ENCODE measurements around the gene ZSCAN31.
"Not testable (repeated sequence)": the region's sequence is repeated elsewhere in the genome, so short reads cannot be mapped to it uniquely, and the experiment has no call there.

Gene ZSCAN31

DNA sequence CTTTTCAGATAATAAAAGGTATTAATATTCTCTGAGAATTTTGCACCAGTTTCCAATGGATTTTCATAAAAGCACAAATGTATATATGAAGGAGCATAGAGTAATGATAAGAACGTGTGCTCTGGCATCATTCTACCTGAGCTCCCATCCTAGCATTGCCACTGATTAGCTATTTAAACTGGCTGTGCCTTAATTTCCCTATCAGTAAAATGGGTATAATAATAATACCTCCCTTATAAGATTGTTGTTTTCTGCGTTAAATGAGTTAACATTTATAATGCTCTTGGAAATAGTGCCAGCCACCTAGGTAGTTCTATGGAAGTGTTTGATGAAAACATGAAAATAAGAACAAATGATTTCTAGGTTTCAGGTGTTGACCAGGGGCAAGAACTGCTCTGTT lies 25.0 kb upstream of the ZSCAN31 start:
- Histone ChIP-seq H3K27ac (ENCODE audit: low read depth, low read length) (no peak overlapping the region), H3K4me2 (ENCODE audit: low read length) (no peak overlapping the region), H4K20me1 (ENCODE audit: control insufficient read depth, insufficient read depth, low read depth, low read length) (no peaks in the 10 kb centered on the region), H3K4me1 (ENCODE audit: control insufficient read depth, low read length) (peaks cover 5% of the 10 kb centered on the region), H3K9me3 (ENCODE audit: control insufficient read depth, insufficient read depth, low read length) (no peaks in the 10 kb centered on the region), H3K9me2 (replicated peaks; ENCODE audit: control insufficient read depth, low read length) (no peaks in the 10 kb centered on the region), H3K27me3 (ENCODE audit: control insufficient read depth, low read length) (no peaks in the 10 kb centered on the region), H3K4me3 (ENCODE audit: low read length) (no peak overlapping the region), H3K79me2 (ENCODE audit: control insufficient read depth, low read length) (peaks cover 3% of the 10 kb centered on the region; the same call in 1 of the 2 replicates), H3K36me3 (ENCODE audit: control insufficient read depth, low read length) (peaks cover 21% of the 10 kb centered on the region), H3F3A (ENCODE audit: control insufficient read depth, insufficient read depth) (no peaks in the 10 kb centered on the region)
- TF ChIP-seq EZH2phosphoT487 (IDR thresholded peaks at IDR 0.05; ENCODE audit: borderline replicate concordance, low read length), result no peak
- TF ChIP-seq, protein P1, sequence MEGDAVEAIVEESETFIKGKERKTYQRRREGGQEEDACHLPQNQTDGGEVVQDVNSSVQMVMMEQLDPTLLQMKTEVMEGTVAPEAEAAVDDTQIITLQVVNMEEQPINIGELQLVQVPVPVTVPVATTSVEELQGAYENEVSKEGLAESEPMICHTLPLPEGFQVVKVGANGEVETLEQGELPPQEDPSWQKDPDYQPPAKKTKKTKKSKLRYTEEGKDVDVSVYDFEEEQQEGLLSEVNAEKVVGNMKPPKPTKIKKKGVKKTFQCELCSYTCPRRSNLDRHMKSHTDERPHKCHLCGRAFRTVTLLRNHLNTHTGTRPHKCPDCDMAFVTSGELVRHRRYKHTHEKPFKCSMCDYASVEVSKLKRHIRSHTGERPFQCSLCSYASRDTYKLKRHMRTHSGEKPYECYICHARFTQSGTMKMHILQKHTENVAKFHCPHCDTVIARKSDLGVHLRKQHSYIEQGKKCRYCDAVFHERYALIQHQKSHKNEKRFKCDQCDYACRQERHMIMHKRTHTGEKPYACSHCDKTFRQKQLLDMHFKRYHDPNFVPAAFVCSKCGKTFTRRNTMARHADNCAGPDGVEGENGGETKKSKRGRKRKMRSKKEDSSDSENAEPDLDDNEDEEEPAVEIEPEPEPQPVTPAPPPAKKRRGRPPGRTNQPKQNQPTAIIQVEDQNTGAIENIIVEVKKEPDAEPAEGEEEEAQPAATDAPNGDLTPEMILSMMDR (IDR thresholded peaks at IDR 0.05; ENCODE audit: low read depth, low read length, poor library complexity, severe bottlenecking), result no peak

DNA sequence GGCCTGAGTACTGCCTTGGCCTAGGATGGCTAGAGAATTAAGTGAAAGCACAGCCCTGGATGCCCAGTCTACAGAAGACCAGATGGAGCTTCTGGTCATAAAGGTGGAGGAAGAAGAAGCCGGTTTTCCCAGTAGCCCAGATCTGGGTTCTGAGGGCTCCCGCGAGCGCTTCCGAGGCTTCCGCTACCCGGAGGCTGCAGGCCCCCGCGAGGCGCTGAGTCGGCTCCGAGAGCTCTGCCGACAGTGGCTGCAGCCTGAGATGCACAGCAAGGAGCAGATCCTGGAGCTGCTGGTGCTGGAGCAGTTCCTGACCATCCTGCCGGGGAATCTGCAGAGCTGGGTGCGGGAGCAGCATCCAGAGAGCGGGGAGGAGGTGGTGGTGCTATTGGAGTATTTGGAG lies 23.6 kb upstream of the ZSCAN31 start:
- H4K20me1 ChIP-seq (ENCODE audit: control insufficient read depth, insufficient read depth, low read depth, low read length); H3F3A ChIP-seq (ENCODE audit: control insufficient read depth, insufficient read depth); H3K27me3 ChIP-seq (ENCODE audit: control insufficient read depth, low read length); H3K9me2 ChIP-seq (replicated peaks; ENCODE audit: control insufficient read depth, low read length); H3K4me2 ChIP-seq (ENCODE audit: low read length); H3K4me3 ChIP-seq (ENCODE audit: low read length); H3K9me3 ChIP-seq (ENCODE audit: control insufficient read depth, insufficient read depth, low read length); H3K27ac ChIP-seq (ENCODE audit: low read depth, low read length); H3K79me2 ChIP-seq (ENCODE audit: control insufficient read depth, low read length): not testable (repeated sequence)
- H3K4me1 ChIP-seq (ENCODE audit: control insufficient read depth, low read length), result peaks cover 15% of the 10 kb centered on the region
- H3K36me3 ChIP-seq (ENCODE audit: control insufficient read depth, low read length), result peaks cover 10% of the 10 kb centered on the region

DNA sequence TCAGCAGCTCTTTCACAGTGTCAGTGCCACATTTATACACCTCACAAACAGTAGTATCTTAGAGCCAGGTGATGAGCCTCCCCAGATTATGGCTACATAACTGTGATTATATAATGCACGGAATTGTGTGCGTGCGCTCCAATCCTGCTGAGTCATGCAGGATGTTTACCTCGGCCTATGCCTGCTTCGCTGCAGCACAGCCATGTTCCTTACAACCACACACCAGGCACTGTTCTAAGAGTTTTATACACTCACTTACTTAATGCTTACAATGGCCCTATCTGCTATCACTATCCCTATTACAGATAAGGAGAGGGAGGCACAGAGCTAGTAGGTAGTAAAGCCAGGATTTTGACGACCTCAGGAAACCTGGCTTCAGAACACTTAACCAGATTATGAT lies 21.1 kb upstream of the ZSCAN31 start:
- peaks cover 8% of the 10 kb centered on the region; the same call in 1 of the 2 replicates for H3K9me3 ChIP-seq (ENCODE audit: control insufficient read depth, insufficient read depth, low read length)
- no peaks in the 10 kb centered on the region for H4K20me1 ChIP-seq (ENCODE audit: control insufficient read depth, insufficient read depth, low read depth, low read length)
- H3K27ac ChIP-seq (ENCODE audit: low read depth, low read length), result no peak overlapping the region
- H3K79me2 ChIP-seq (ENCODE audit: control insufficient read depth, low read length), result peaks cover 22% of the 10 kb centered on the region
- H3K36me3 ChIP-seq (ENCODE audit: control insufficient read depth, low read length), result peaks cover 8% of the 10 kb centered on the region
- H3F3A ChIP-seq (ENCODE audit: control insufficient read depth, insufficient read depth), result no peaks in the 10 kb centered on the region
- H3K27me3 ChIP-seq (ENCODE audit: control insufficient read depth, low read length), result no peaks in the 10 kb centered on the region
- no peak overlapping the region for H3K4me3 ChIP-seq (ENCODE audit: low read length)
- no peak for TF ChIP-seq EZH2phosphoT487 (IDR thresholded peaks at IDR 0.05; ENCODE audit: borderline replicate concordance, low read length)
- TF ChIP-seq, protein P1 (IDR thresholded peaks at IDR 0.05; ENCODE audit: low read depth, low read length, poor library complexity, severe bottlenecking), result no peak
- no peak overlapping the region for H3K4me2 ChIP-seq (ENCODE audit: low read length)
- H3K9me2 ChIP-seq (replicated peaks; ENCODE audit: control insufficient read depth, low read length), result no peaks in the 10 kb centered on the region
- peaks cover 15% of the 10 kb centered on the region for H3K4me1 ChIP-seq (ENCODE audit: control insufficient read depth, low read length)

DNA sequence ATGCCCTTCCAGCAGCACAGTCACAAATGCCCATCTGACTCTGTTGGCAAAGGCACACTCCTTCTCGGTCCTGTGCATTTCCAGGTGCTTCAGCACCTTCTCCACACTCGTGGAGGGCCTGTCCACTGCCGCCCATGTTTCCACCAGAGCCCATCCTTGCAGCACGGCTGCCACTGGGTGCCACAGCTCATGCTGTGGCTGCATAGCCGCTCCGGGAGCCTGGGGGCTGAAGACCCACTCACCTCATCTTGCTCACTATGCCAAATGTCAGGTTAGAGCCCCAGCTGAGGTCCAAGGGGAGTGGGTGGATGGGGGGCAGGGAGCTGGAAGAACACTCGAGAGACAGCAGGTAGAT lies 20.7 kb upstream of the ZSCAN31 start:
- Histone ChIP-seq H4K20me1 (ENCODE audit: control insufficient read depth, insufficient read depth, low read depth, low read length) (no peaks in the 10 kb centered on the region), H3K4me3 (ENCODE audit: low read length) (no peak overlapping the region), H3K9me2 (replicated peaks; ENCODE audit: control insufficient read depth, low read length) (no peaks in the 10 kb centered on the region), H3F3A (ENCODE audit: control insufficient read depth, insufficient read depth) (no peaks in the 10 kb centered on the region), H3K4me1 (ENCODE audit: control insufficient read depth, low read length) (peaks cover 16% of the 10 kb centered on the region), H3K9me3 (ENCODE audit: control insufficient read depth, insufficient read depth, low read length) (peaks cover 8% of the 10 kb centered on the region; the same call in 1 of the 2 replicates), H3K79me2 (ENCODE audit: control insufficient read depth, low read length) (peaks cover 25% of the 10 kb centered on the region), H3K27ac (ENCODE audit: low read depth, low read length) (no peak overlapping the region), H3K27me3 (ENCODE audit: control insufficient read depth, low read length) (no peaks in the 10 kb centered on the region), H3K36me3 (ENCODE audit: control insufficient read depth, low read length) (peaks cover 8% of the 10 kb centered on the region), H3K4me2 (ENCODE audit: low read length) (peak overlapping the region; percentile 93; the same call in 1 of the 2 replicates)
- no peak for TF ChIP-seq EZH2phosphoT487 (IDR thresholded peaks at IDR 0.05; ENCODE audit: borderline replicate concordance, low read length)
- TF ChIP-seq, protein P1 (IDR thresholded peaks at IDR 0.05; ENCODE audit: low read depth, low read length, poor library complexity, severe bottlenecking), result no peak
